Tibial nerve (tissue), 4 donors: ENCODE data around the gene GPHA2. TPM values are rescaled to one million over a fixed set of nuclear protein-coding genes. Genes with fewer than 3 reads are reported as not detected.
"Not testable (repeated sequence)": the region's sequence is repeated elsewhere in the genome, so short reads cannot be mapped to it uniquely, and the experiment has no call there.

ENCODE experiments used
- DNase-seq, 2 donors: peaks; one replicate each; pipeline ENCODE4 v3.0.0-alpha.2; 2019; ENCODE audit warnings: low spot score in 2 of 2
- H3K27ac ChIP-seq, 4 donors: fragments of 200-600 bp; sonication (generic) in 3 of 4; one replicate each; pipeline ENCODE4 v1.5.1; 2017 to 2019; ENCODE audit warnings: mild to moderate bottlenecking in 1 of 4
- H3K27me3 ChIP-seq, 2 donors: fragments of 200-600 bp; sonication (generic) in 1 of 2; one replicate each; pipeline versions ENCODE4 v1.5.1 to v1.6.0; 2017 to 2019
- H3K36me3 ChIP-seq, 3 donors: fragments of 200-600 bp; sonication (generic); one replicate each; pipeline ENCODE4 v1.5.1; 2018 to 2019
- H3K4me1 ChIP-seq, 4 donors: fragments of 200-600 bp; sonication (generic) in 3 of 4; one replicate each; pipeline ENCODE4 v1.5.1; 2017 to 2019
- H3K4me3 ChIP-seq, 4 donors: fragments of 200-600 bp; sonication (generic) in 3 of 4; one replicate each; pipeline ENCODE4 v1.5.1; 2017 to 2019; ENCODE audit warnings: mild to moderate bottlenecking in 1 of 4, moderate library complexity in 1 of 4
- H3K9me3 ChIP-seq, 4 donors: fragments of 200-600 bp; sonication (generic) in 3 of 4; one replicate each; pipeline ENCODE4 v1.5.1; 2017 to 2019
- CTCF ChIP-seq, 5 experiments: fragments of 200-600 bp in 3 of 5; fragments of 450-650 bp in 2 of 5; sonication (generic) in 3 of 5; IDR thresholded peaks; one replicate each; pipeline ENCODE4 v1.5.1; 2016 to 2019; ENCODE audit warnings: antibody characterized with exemption in 5 of 5, mild to moderate bottlenecking in 3 of 5, moderate library complexity in 2 of 5
- EP300 ChIP-seq, 2 donors: sonication (generic); formaldehyde crosslinking; IDR thresholded peaks; one replicate each; pipeline ENCODE4 v1.6.1; 2017; ENCODE audit warnings: antibody characterized with exemption in 2 of 2, mild to moderate bottlenecking in 1 of 2
- POLR2A ChIP-seq, 2 donors: fragments of 450-650 bp; IDR thresholded peaks; one replicate each; pipeline ENCODE4 v1.6.1; 2017; ENCODE audit warnings: antibody characterized with exemption in 2 of 2, mild to moderate bottlenecking in 2 of 2, moderate library complexity in 2 of 2
- WGBS, 2 donors: methylation state at CpG; one replicate each; pipeline ENCODE4 v1.1.5; 2018; 5-methylcytosine and 5-hydroxymethylcytosine counted together
- total RNA-seq, 4 donors: library from RNA; depleted of rRNA; stranded (reverse); fragments of >200 nt; gene quantifications; one replicate each; pipeline ENCODE4 v1.1.0, GENCODE V29; 2016

GPHA2 gene, protein sequence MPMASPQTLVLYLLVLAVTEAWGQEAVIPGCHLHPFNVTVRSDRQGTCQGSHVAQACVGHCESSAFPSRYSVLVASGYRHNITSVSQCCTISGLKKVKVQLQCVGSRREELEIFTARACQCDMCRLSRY
- total RNA-seq: not detected

GRCh38 chr11:64935359-64936081, at the start of gene GPHA2:
GPHA2 (minus strand) TSS chr11:64935893; CDS start chr11:64935460, 433 bp downstream.
- H3K27ac ChIP-seq: peak within 1 kb of the TSS in 1 of 4 donors; percentile 8
- no peak for TF ChIP-seq CTCF (IDR thresholded peaks at IDR 0.05)
- no peak for TF ChIP-seq EP300 (IDR thresholded peaks at IDR 0.05)
- TF ChIP-seq POLR2A (IDR thresholded peaks at IDR 0.05): no peak
- H3K27me3 ChIP-seq: no peaks in the 10 kb centered on the region
- H3K36me3 ChIP-seq: peaks cover 0 to 53% (median 7%) of the 10 kb centered on the region in 3 donors
- peaks cover 0 to 8% (median 0%) of the 10 kb centered on the region in 4 donors for H3K4me1 ChIP-seq
- no peak for DNase-seq
- no peak within 1 kb of the TSS for H3K4me3 ChIP-seq
- WGBS, 2 donors: 45 to 51% methylated on average over 13 to 14 of the region's 14 CpGs
- H3K9me3 ChIP-seq: no peaks in the 10 kb centered on the region

- 76 to 85% methylated on average over 5 of the region's 5 CpGs for WGBS, 2 donors
- not testable (repeated sequence) for H3K27ac ChIP-seq, H3K4me3 ChIP-seq, H3K27me3 ChIP-seq, H3K36me3 ChIP-seq, H3K4me1 ChIP-seq, DNase-seq, H3K9me3 ChIP-seq
Observed at GRCh38 chr11:64983339-64983738, 47.6 kb upstream of the GPHA2 start.

GRCh38 chr11:64976651-64977050, 41.0 kb upstream of the GPHA2 start:
- TF ChIP-seq POLR2A (IDR thresholded peaks at IDR 0.05) (no peak), CTCF (IDR thresholded peaks at IDR 0.05) (no peak), EP300 (IDR thresholded peaks at IDR 0.05) (no peak)
- Histone ChIP-seq H3K4me1 (peaks cover 0 to 8% (median 0%) of the 10 kb centered on the region in 4 donors), H3K27ac (no peak overlapping the region), H3K9me3 (no peaks in the 10 kb centered on the region), H3K27me3 (peaks cover 0 to 19% of the 10 kb centered on the region in 2 donors), H3K36me3 (no peaks in the 10 kb centered on the region), H3K4me3 (no peak overlapping the region)
- WGBS, 2 donors: 83 to 100% methylated on average over 1 to 2 of the region's 2 CpGs
- DNase-seq: no peak

GRCh38 chr11:64974124-64974523, 38.4 kb upstream of the GPHA2 start:
- Histone ChIP-seq H3K27me3 (peaks cover 0 to 23% of the 10 kb centered on the region in 2 donors), H3K27ac (no peak overlapping the region), H3K36me3 (no peaks in the 10 kb centered on the region), H3K4me1 (peaks cover 0 to 11% (median 0%) of the 10 kb centered on the region in 4 donors), H3K4me3 (no peak overlapping the region), H3K9me3 (no peaks in the 10 kb centered on the region)
- DNase-seq: no peak
- TF ChIP-seq CTCF (IDR thresholded peaks at IDR 0.05): no peak
- TF ChIP-seq EP300 (IDR thresholded peaks at IDR 0.05): no peak
- TF ChIP-seq POLR2A (IDR thresholded peaks at IDR 0.05): no peak
- WGBS, 2 donors: 78 to 80% methylated on average over 5 of the region's 5 CpGs

GRCh38 chr11:64971421-64972233, 35.9 kb upstream of the GPHA2 start, which contains the start of gene MAJIN:
MAJIN (minus strand) TSS chr11:64972108; CDS start chr11:64959405, 12,703 bp downstream.
- peaks cover 0 to 23% of the 10 kb centered on the region in 2 donors for H3K27me3 ChIP-seq
- peak within 1 kb of the TSS in 1 of 4 donors; percentile 25 for H3K27ac ChIP-seq
- H3K9me3 ChIP-seq: no peaks in the 10 kb centered on the region
- H3K4me3 ChIP-seq: peak within 1 kb of the TSS; percentile 0 to 30 (median 15)
- DNase-seq: peak in 1 of 2 donors; percentile 55
- 20 to 36% methylated on average over 37 to 57 of the region's 69 CpGs for WGBS, 2 donors
- peaks cover 0 to 11% (median 0%) of the 10 kb centered on the region in 4 donors for H3K4me1 ChIP-seq
- H3K36me3 ChIP-seq: no peaks in the 10 kb centered on the region
- TF ChIP-seq CTCF (IDR thresholded peaks at IDR 0.05) (no peak), EP300 (IDR thresholded peaks at IDR 0.05) (peak in 1 of 2 donors; percentile 29), POLR2A (IDR thresholded peaks at IDR 0.05) (no peak)
